Measurements from ENCODE around the gene BICC1. TPM values are rescaled to one million over a fixed set of nuclear protein-coding genes. Genes with fewer than 3 reads are reported as not detected.

BICC1 gene
- total and polyA plus RNA-seq, 8 donors: 19.0 to 37.4 (median 23.0) TPM

- Histone ChIP-seq H3K27me3 (no peaks in the 10 kb centered on the region), H3K36me3 (no peaks in the 10 kb centered on the region), H3K27ac (no peak overlapping the region), H3K4me3 (no peak overlapping the region), H3K9me3 (no peaks in the 10 kb centered on the region), H3K4me1 (no peaks in the 10 kb centered on the region)
- DNase-seq (no peak), FAIRE-seq (no peak), ATAC-seq (no peak)
- TF ChIP-seq CTCF (IDR thresholded peaks at IDR 0.05): no peak
- intact Hi-C loops (cut with DNase I): no loop called here
- 82 to 91% methylated on average over 2 of the region's 2 CpGs for WGBS, 2 donors
Observed at GRCh38 chr10:58546722-58547445, 34.2 kb downstream of the BICC1 start.

GRCh38 chr10:58547963-58548362, 35.3 kb downstream of the BICC1 start:
- no peaks in the 10 kb centered on the region for H3K9me3 ChIP-seq
- no peak overlapping the region for H3K4me3 ChIP-seq
- TF ChIP-seq CTCF (IDR thresholded peaks at IDR 0.05): no peak
- no peaks in the 10 kb centered on the region for H3K4me1 ChIP-seq
- H3K36me3 ChIP-seq: no peaks in the 10 kb centered on the region
- H3K27me3 ChIP-seq: no peaks in the 10 kb centered on the region
- DNase-seq: no peak
- intact Hi-C loops (cut with DNase I): no loop called here
- WGBS, 2 donors: 37 to 42% methylated on average over 1 of the region's 1 CpG
- no peak for ATAC-seq
- FAIRE-seq: no peak
- H3K27ac ChIP-seq: no peak overlapping the region

GRCh38 chr10:58554316-58554715, 41.6 kb downstream of the BICC1 start:
- no peaks in the 10 kb centered on the region for H3K36me3 ChIP-seq
- H3K4me3 ChIP-seq: no peak overlapping the region
- no peaks in the 10 kb centered on the region for H3K9me3 ChIP-seq
- H3K27me3 ChIP-seq: no peaks in the 10 kb centered on the region
- H3K4me1 ChIP-seq: peaks cover 0 to 5% (median 0%) of the 10 kb centered on the region in 3 donors
- no peak for TF ChIP-seq CTCF (IDR thresholded peaks at IDR 0.05)
- no peak for FAIRE-seq
- intact Hi-C loops (cut with DNase I): no loop called here
- 47 to 67% methylated on average over 2 of the region's 2 CpGs for WGBS, 2 donors
- H3K27ac ChIP-seq: no peak overlapping the region
- no peak for ATAC-seq
- no peak for DNase-seq

- ATAC-seq: peak; percentile 57 to 89 (median 82)
- Histone ChIP-seq H3K4me3 (no peak overlapping the region), H3K36me3 (no peaks in the 10 kb centered on the region), H3K27me3 (no peaks in the 10 kb centered on the region), H3K27ac (no peak overlapping the region), H3K4me1 (peaks cover 0 to 5% (median 0%) of the 10 kb centered on the region in 3 donors), H3K9me3 (no peaks in the 10 kb centered on the region)
- DNase-seq: peak in 3 of 6 donors; percentile 6 to 45 (median 16)
- intact Hi-C loops (cut with DNase I): no loop called here
- no peak for FAIRE-seq
- 38 to 49% methylated on average over 4 of the region's 4 CpGs for WGBS, 2 donors
- no peak for TF ChIP-seq CTCF (IDR thresholded peaks at IDR 0.05)
Observed at GRCh38 chr10:58555170-58555929, 42.7 kb downstream of the BICC1 start.

GRCh38 chr10:58555930-58556311, 43.2 kb downstream of the BICC1 start:
- Histone ChIP-seq H3K9me3 (no peaks in the 10 kb centered on the region), H3K27me3 (no peaks in the 10 kb centered on the region), H3K4me3 (no peak overlapping the region), H3K4me1 (peaks cover 0 to 5% (median 0%) of the 10 kb centered on the region in 3 donors), H3K36me3 (no peaks in the 10 kb centered on the region), H3K27ac (peak overlapping the region in 1 of 4 donors; percentile 17)
- DNase-seq: no peak
- TF ChIP-seq CTCF (IDR thresholded peaks at IDR 0.05): no peak
- intact Hi-C loops (cut with DNase I): no loop called here
- 36 to 47% methylated on average over 2 of the region's 2 CpGs for whole genome bisulfite sequencing, 2 donors
- ATAC-seq: peak in 3 of 4 donors; percentile 20 to 75 (median 72)
- FAIRE-seq: peak; percentile 39
